CD8-positive, alpha-beta memory T cell (primary cell): Measurements from ENCODE around the gene AMPD2. TPM values are rescaled to one million over a fixed set of nuclear protein-coding genes. Genes with fewer than 3 reads are reported as not detected.

Source experiments
- CTCF ChIA-PET: fragments of 350-600 bp; sonication (Branson Sonifier 250); formaldehyde crosslinking; loops from one replicate; lab custom pipeline; 2021; ENCODE audit warnings: antibody characterized with exemption; lab: Charles Lee
- POLR2A ChIA-PET: fragments of 350-600 bp; sonication (Branson Sonifier 250); formaldehyde crosslinking; loops from one replicate; lab custom pipeline; 2021; ENCODE audit warnings: antibody characterized with exemption; lab: Charles Lee
- DNase-seq, 5 donors: peaks; one replicate each; pipeline versions ENCODE4 v3.0.0 to v3.0.0-alpha.2; 2020 to 2022; ENCODE audit warnings: mixed read lengths in 1 of 5
- H3K27ac ChIP-seq: one replicate; pipeline ENCODE4 v1.7.0; 2013; ENCODE audit warnings: low read depth, mild to moderate bottlenecking, low read length, moderate library complexity
- H3K27me3 ChIP-seq: 2 replicates; pipeline ENCODE4 v1.7.0; 2013; ENCODE audit warnings: low read length, mild to moderate bottlenecking; ENCODE audit not compliant: insufficient read depth, poor library complexity, severe bottlenecking
- H3K36me3 ChIP-seq: 2 replicates; pipeline ENCODE4 v1.7.0; 2013; ENCODE audit warnings: mild to moderate bottlenecking, low read length, moderate library complexity; ENCODE audit not compliant: insufficient read depth
- H3K4me1 ChIP-seq: 2 replicates; pipeline ENCODE4 v1.7.0; 2013; ENCODE audit warnings: mild to moderate bottlenecking, low read length, moderate library complexity; ENCODE audit not compliant: insufficient read depth
- H3K4me3 ChIP-seq: 2 replicates; pipeline ENCODE4 v1.7.0; 2013; ENCODE audit warnings: mild to moderate bottlenecking, low read length
- H3K9me3 ChIP-seq: 2 replicates; pipeline ENCODE4 v1.7.0; 2013; ENCODE audit warnings: mild to moderate bottlenecking, low read length
- H3K27ac Mint-ChIP-seq, 8 donors: one replicate each; pipeline ENCODE4 v1.8.0; 2020 to 2021; ENCODE audit warnings: mixed read lengths in 8 of 8, mild to moderate bottlenecking in 6 of 8, inconsistent platforms in 3 of 8, moderate library complexity in 3 of 8
- H3K27me3 Mint-ChIP-seq, 2 donors: one replicate each; pipeline ENCODE4 v1.8.0; 2020 to 2021; ENCODE audit warnings: mixed read lengths in 2 of 2, mild to moderate bottlenecking in 1 of 2, moderate library complexity in 1 of 2
- H3K36me3 Mint-ChIP-seq, 3 donors: one replicate each; pipeline ENCODE4 v1.8.0; 2020 to 2021; ENCODE audit warnings: mixed read lengths in 3 of 3, inconsistent platforms in 1 of 3, mild to moderate bottlenecking in 1 of 3
- H3K4me1 Mint-ChIP-seq, 3 donors: one replicate each; pipeline ENCODE4 v1.8.0; 2020 to 2021; ENCODE audit warnings: mixed read lengths in 3 of 3, inconsistent platforms in 1 of 3, mild to moderate bottlenecking in 1 of 3
- H3K4me3 Mint-ChIP-seq, 7 donors: one replicate each; pipeline ENCODE4 v1.8.0; 2020 to 2021; ENCODE audit warnings: mixed read lengths in 7 of 7, mild to moderate bottlenecking in 6 of 7, moderate library complexity in 4 of 7, inconsistent platforms in 2 of 7
- H3K9me3 Mint-ChIP-seq, 5 donors: one replicate each; pipeline ENCODE4 v1.8.0; 2020 to 2022; ENCODE audit warnings: mixed read lengths in 5 of 5, mild to moderate bottlenecking in 3 of 5, moderate library complexity in 2 of 5, inconsistent platforms in 1 of 5
- polyA plus RNA-seq: library from polyadenylated mRNA; unstranded; fragments of 300-500 nt; fragmentation: Illumina TruSeq; gene quantifications from one replicate; pipeline ENCODE4 v1.2.3, GENCODE V29; 2021
- total RNA-seq, 2 experiments: library from RNA; stranded (reverse); gene quantifications; one replicate each; pipeline ENCODE4 v1.2.3, GENCODE V29; 2021

AMPD2 gene
- total and polyA plus RNA-seq, 3 experiments from 2014 or later, result 36.0 to 91.1 (median 69.1) TPM

- Mint-ChIP-seq H3K9me3 (no peaks in the 10 kb centered on the region), H3K27me3 (no peaks in the 10 kb centered on the region), H3K27ac (peak overlapping the region in 1 of 8 donors; percentile 39), H3K36me3 (no peaks in the 10 kb centered on the region), H3K4me3 (no peak overlapping the region), H3K4me1 (peaks cover 3 to 12% (median 10%) of the 10 kb centered on the region in 3 donors)
- Histone ChIP-seq H3K27ac (no peak overlapping the region), H3K9me3 (no peaks in the 10 kb centered on the region), H3K4me3 (no peak overlapping the region), H3K4me1 (peaks cover 11% of the 10 kb centered on the region), H3K27me3 (no peaks in the 10 kb centered on the region), H3K36me3 (no peaks in the 10 kb centered on the region)
- no peak for DNase-seq
- CTCF ChIA-PET, result interaction anchor here (1.2 kb wide), 1 partner anchor 11 kb away, joined by 3 read pairs; no protein-coding TSS in a partner anchor
- POLR2A ChIA-PET, result no interaction called here
These were observed 14.3 kb upstream of the AMPD2 start for GRCh38 chr1:109605381-109605780.

- H3K4me3 Mint-ChIP-seq, result no peak overlapping the region
- Histone ChIP-seq H3K27ac (no peak overlapping the region), H3K4me1 (no peaks in the 10 kb centered on the region), H3K4me3 (no peak overlapping the region), H3K27me3 (no peaks in the 10 kb centered on the region), H3K9me3 (no peaks in the 10 kb centered on the region), H3K36me3 (no peaks in the 10 kb centered on the region)
- H3K27me3 Mint-ChIP-seq, result peaks cover 0 to 2% of the 10 kb centered on the region in 2 donors
- DNase-seq, result no peak
- H3K9me3 Mint-ChIP-seq, result no peaks in the 10 kb centered on the region
- POLR2A ChIA-PET, result no interaction called here
- CTCF ChIA-PET, result no interaction called here
- H3K36me3 Mint-ChIP-seq, result no peaks in the 10 kb centered on the region
- peak overlapping the region in 1 of 8 donors; percentile 9 for H3K27ac Mint-ChIP-seq
- H3K4me1 Mint-ChIP-seq, result no peaks in the 10 kb centered on the region
These were observed 9.8 kb upstream of the AMPD2 start for GRCh38 chr1:109609881-109610280.

- no peak overlapping the region for H3K4me3 ChIP-seq
- Mint-ChIP-seq H3K27me3 (peaks cover under 1 to 2% of the 10 kb centered on the region in 2 donors), H3K4me1 (peaks cover 2% of the 10 kb centered on the region in 3 donors), H3K4me3 (no peak overlapping the region), H3K9me3 (no peaks in the 10 kb centered on the region), H3K36me3 (no peaks in the 10 kb centered on the region), H3K27ac (no peak overlapping the region)
- H3K36me3 ChIP-seq, result no peaks in the 10 kb centered on the region
- H3K27me3 ChIP-seq, result no peaks in the 10 kb centered on the region
- no peak for DNase-seq
- ChIA-PET CTCF (interaction anchor here (0.7 kb wide), 1 partner anchor 47 kb away, joined by 3 read pairs; no protein-coding TSS in a partner anchor), POLR2A (no interaction called here)
- no peaks in the 10 kb centered on the region for H3K9me3 ChIP-seq
- H3K27ac ChIP-seq, result no peak overlapping the region
- no peaks in the 10 kb centered on the region for H3K4me1 ChIP-seq
These were observed 8.9 kb upstream of the AMPD2 start for GRCh38 chr1:109610609-109611307.

GRCh38 chr1:109611308-109611990 lies 8.2 kb upstream of the AMPD2 start:
- peaks cover 8 to 9% (median 8%) of the 10 kb centered on the region in 3 donors for H3K4me1 Mint-ChIP-seq
- peaks cover 6% of the 10 kb centered on the region for H3K4me1 ChIP-seq
- no peaks in the 10 kb centered on the region for H3K9me3 Mint-ChIP-seq
- no peaks in the 10 kb centered on the region for H3K36me3 ChIP-seq
- peaks cover 2 to 3% of the 10 kb centered on the region in 2 donors for H3K27me3 Mint-ChIP-seq
- no peaks in the 10 kb centered on the region for H3K36me3 Mint-ChIP-seq
- H3K4me3 Mint-ChIP-seq, result no peak overlapping the region
- no peaks in the 10 kb centered on the region for H3K9me3 ChIP-seq
- ChIA-PET CTCF (interaction anchor here (0.9 to 3.0 kb wide), 2 partner anchors 19 to 53 kb away, joined by 3 to 12 read pairs; no protein-coding TSS in a partner anchor), POLR2A (interaction anchor here (0.6 kb wide), 1 partner anchor 143 kb away, joined by 4 read pairs; no protein-coding TSS in a partner anchor)
- no peak for DNase-seq
- no peak overlapping the region for H3K27ac ChIP-seq
- H3K27ac Mint-ChIP-seq, result peak overlapping the region in 2 of 8 donors; percentile 44 to 76
- H3K4me3 ChIP-seq, result no peak overlapping the region
- no peaks in the 10 kb centered on the region for H3K27me3 ChIP-seq

- CTCF ChIA-PET, result interaction anchor here (0.7 to 3.0 kb wide), 4 partner anchors 13 to 81 kb away, joined by 3 to 12 read pairs (median 6); no protein-coding TSS in a partner anchor
- no peak for DNase-seq
- POLR2A ChIA-PET, result no interaction called here
These were observed 6.1 kb upstream of the AMPD2 start for GRCh38 chr1:109613361-109614147.

GRCh38 chr1:109615879-109616278 lies 3.8 kb upstream of the AMPD2 start:
- peak overlapping the region in 3 of 7 donors; percentile 6 to 69 (median 56) for H3K4me3 Mint-ChIP-seq

More at GRCh38 chr1:109613361-109614147, 6.1 kb upstream of the AMPD2 start:
- no peaks in the 10 kb centered on the region for H3K9me3 Mint-ChIP-seq
- H3K9me3 ChIP-seq, result no peaks in the 10 kb centered on the region
- H3K4me3 Mint-ChIP-seq, result no peak overlapping the region
- H3K27me3 Mint-ChIP-seq, result peaks cover 2 to 3% of the 10 kb centered on the region in 2 donors
- H3K36me3 ChIP-seq, result no peaks in the 10 kb centered on the region
- no peaks in the 10 kb centered on the region for H3K36me3 Mint-ChIP-seq
- H3K27ac ChIP-seq, result no peak overlapping the region
- peak overlapping the region in 1 of 8 donors; percentile 25 for H3K27ac Mint-ChIP-seq
- peaks cover 20 to 23% (median 21%) of the 10 kb centered on the region in 3 donors for H3K4me1 Mint-ChIP-seq
- H3K27me3 ChIP-seq, result no peaks in the 10 kb centered on the region
- H3K4me3 ChIP-seq, result no peak overlapping the region
- peaks cover 8% of the 10 kb centered on the region for H3K4me1 ChIP-seq

GRCh38 chr1:109616391-109616790 lies 3.2 kb upstream of the AMPD2 start:
- Histone ChIP-seq H3K4me1 (peaks cover 24% of the 10 kb centered on the region), H3K9me3 (no peaks in the 10 kb centered on the region), H3K4me3 (no peak overlapping the region), H3K27me3 (no peaks in the 10 kb centered on the region), H3K36me3 (no peaks in the 10 kb centered on the region), H3K27ac (no peak overlapping the region)
- DNase-seq, result no peak
- Mint-ChIP-seq H3K9me3 (no peaks in the 10 kb centered on the region), H3K4me1 (peaks cover 36 to 44% (median 38%) of the 10 kb centered on the region in 3 donors), H3K36me3 (peaks cover 0 to 8% (median 0%) of the 10 kb centered on the region in 3 donors), H3K4me3 (peak overlapping the region in 2 of 7 donors; percentile 9 to 69), H3K27me3 (peaks cover 2 to 3% of the 10 kb centered on the region in 2 donors), H3K27ac (peak overlapping the region in 7 of 8 donors; percentile 1 to 92 (median 86))
- ChIA-PET CTCF (interaction anchor here (1.3 to 1.6 kb wide), 4 partner anchors 11 to 70 kb away, joined by 3 to 5 read pairs (median 4); no protein-coding TSS in a partner anchor), POLR2A (interaction anchor here (1.1 kb wide), 1 partner anchor 68 kb away, joined by 5 read pairs; the partner anchor contains the start of gene GNAI3)

More at GRCh38 chr1:109615879-109616278, 3.8 kb upstream of the AMPD2 start:
- Histone ChIP-seq H3K9me3 (no peaks in the 10 kb centered on the region), H3K36me3 (no peaks in the 10 kb centered on the region), H3K27me3 (no peaks in the 10 kb centered on the region), H3K27ac (no peak overlapping the region), H3K4me3 (no peak overlapping the region), H3K4me1 (peaks cover 23% of the 10 kb centered on the region)
- ChIA-PET POLR2A (no interaction called here), CTCF (interaction anchor here (1.3 to 1.6 kb wide), 3 partner anchors 10 to 25 kb away, joined by 3 to 4 read pairs (median 3); no protein-coding TSS in a partner anchor)
- peaks cover 0 to 8% (median 0%) of the 10 kb centered on the region in 3 donors for H3K36me3 Mint-ChIP-seq
- no peaks in the 10 kb centered on the region for H3K9me3 Mint-ChIP-seq
- peaks cover 2 to 3% of the 10 kb centered on the region in 2 donors for H3K27me3 Mint-ChIP-seq
- H3K4me1 Mint-ChIP-seq, result peaks cover 35 to 39% (median 35%) of the 10 kb centered on the region in 3 donors
- H3K27ac Mint-ChIP-seq, result peak overlapping the region in 7 of 8 donors; percentile 27 to 94 (median 89)
- peak in 3 of 5 donors; percentile 25 to 40 (median 32) for DNase-seq
